Glutamatergic neuron (in vitro differentiated cells): ENCODE measurements around the gene TRIM46. TPM values are rescaled to one million over a fixed set of nuclear protein-coding genes. Genes with fewer than 3 reads are reported as not detected.
A peak's percentile ranks its signal among the peaks of the same experiment; 100 is the strongest.

Source experiments
- DNase-seq: peaks from one replicate; pipeline ENCODE4 v3.0.0; 2022
- H3K27ac Mint-ChIP-seq: one replicate; pipeline ENCODE4 v1.8.0; 2020; ENCODE audit warnings: mild to moderate bottlenecking, mixed read lengths, inconsistent platforms; ENCODE audit not compliant: unreplicated experiment
- H3K27me3 Mint-ChIP-seq: one replicate; pipeline ENCODE4 v1.8.0; 2020; ENCODE audit warnings: mild to moderate bottlenecking, moderate library complexity, mixed read lengths, inconsistent platforms; ENCODE audit not compliant: unreplicated experiment
- H3K36me3 Mint-ChIP-seq: one replicate; pipeline ENCODE4 v1.8.0; 2020; ENCODE audit warnings: mild to moderate bottlenecking, mixed read lengths, inconsistent platforms; ENCODE audit not compliant: unreplicated experiment
- H3K4me1 Mint-ChIP-seq: one replicate; pipeline ENCODE4 v1.8.0; 2020; ENCODE audit warnings: mild to moderate bottlenecking, low read depth, mixed read lengths, inconsistent platforms; ENCODE audit not compliant: unreplicated experiment
- H3K4me3 Mint-ChIP-seq: one replicate; pipeline ENCODE4 v1.8.0; 2020; ENCODE audit warnings: mild to moderate bottlenecking, mixed read lengths, inconsistent platforms; ENCODE audit not compliant: unreplicated experiment
- H3K9me3 Mint-ChIP-seq: one replicate; pipeline ENCODE4 v1.8.0; 2020; ENCODE audit warnings: mild to moderate bottlenecking, moderate library complexity, mixed read lengths, inconsistent platforms; ENCODE audit not compliant: unreplicated experiment
- CTCF ChIP-seq: fragments of 200-600 bp; sonication (generic); IDR thresholded peaks from one replicate; pipeline ENCODE4 v1.5.0; 2021; ENCODE audit not compliant: partially characterized antibody, unreplicated experiment
- total RNA-seq: library from RNA; stranded (reverse); fragmentation: NEBNext Ultra II Directional; extraction: Animal tissue kit (Norgen Biotek cat#: 25700); gene quantifications from one replicate; pipeline ENCODE4 v1.2.1, GENCODE V29; 2021; ENCODE audit not compliant: unreplicated experiment

TRIM46 gene
- total RNA-seq, 1 donor from 2014 or later: 30.4 TPM

DNA sequence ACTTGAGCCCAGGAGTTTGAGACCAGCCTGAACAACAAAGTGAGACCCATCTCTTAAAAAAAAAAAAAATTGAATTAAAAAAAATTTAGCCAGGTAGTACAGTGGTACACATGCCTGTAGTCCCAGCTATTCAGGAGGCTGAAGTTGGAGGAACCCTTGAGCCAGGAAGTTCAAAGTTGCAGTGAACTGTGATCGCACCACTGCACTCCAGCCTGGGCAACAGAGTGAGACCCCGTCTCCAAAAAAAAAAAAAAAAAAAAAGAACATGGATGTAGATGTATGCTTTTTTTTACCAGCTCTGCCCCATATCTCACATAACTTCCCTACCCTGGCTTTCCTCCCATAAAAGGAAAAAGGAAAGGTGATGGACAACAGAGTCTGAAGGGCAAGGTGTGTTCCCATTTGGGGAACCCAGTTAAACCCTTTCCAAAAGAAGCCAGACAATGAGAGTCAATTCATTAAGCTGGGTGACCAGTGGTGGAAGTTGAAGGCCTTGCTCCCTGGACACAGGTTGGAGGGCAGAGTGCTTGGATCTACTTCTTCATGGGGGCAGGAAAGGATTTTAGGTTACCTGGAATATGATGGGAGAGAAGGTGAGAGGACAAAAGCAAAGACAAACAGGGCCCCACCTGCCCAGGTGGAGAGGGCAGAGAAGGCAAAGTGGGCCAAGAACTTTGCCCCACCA lies 3.4 kb upstream of the TRIM46 start:
- peaks cover 14% of the 10 kb centered on the region for H3K9me3 Mint-ChIP-seq
- H3K27ac Mint-ChIP-seq: no peak overlapping the region
- H3K36me3 Mint-ChIP-seq: no peaks in the 10 kb centered on the region
- H3K27me3 Mint-ChIP-seq: peaks cover 19% of the 10 kb centered on the region
- DNase-seq: no peak
- no peak for TF ChIP-seq CTCF
- peaks cover 17% of the 10 kb centered on the region for H3K4me1 Mint-ChIP-seq
- no peak overlapping the region for H3K4me3 Mint-ChIP-seq

GRCh38 chr1:155170806-155171205 lies 2.8 kb upstream of the TRIM46 start:
- no peak overlapping the region for H3K4me3 Mint-ChIP-seq
- DNase-seq: peak; percentile 1
- H3K36me3 Mint-ChIP-seq: no peaks in the 10 kb centered on the region

DNA sequence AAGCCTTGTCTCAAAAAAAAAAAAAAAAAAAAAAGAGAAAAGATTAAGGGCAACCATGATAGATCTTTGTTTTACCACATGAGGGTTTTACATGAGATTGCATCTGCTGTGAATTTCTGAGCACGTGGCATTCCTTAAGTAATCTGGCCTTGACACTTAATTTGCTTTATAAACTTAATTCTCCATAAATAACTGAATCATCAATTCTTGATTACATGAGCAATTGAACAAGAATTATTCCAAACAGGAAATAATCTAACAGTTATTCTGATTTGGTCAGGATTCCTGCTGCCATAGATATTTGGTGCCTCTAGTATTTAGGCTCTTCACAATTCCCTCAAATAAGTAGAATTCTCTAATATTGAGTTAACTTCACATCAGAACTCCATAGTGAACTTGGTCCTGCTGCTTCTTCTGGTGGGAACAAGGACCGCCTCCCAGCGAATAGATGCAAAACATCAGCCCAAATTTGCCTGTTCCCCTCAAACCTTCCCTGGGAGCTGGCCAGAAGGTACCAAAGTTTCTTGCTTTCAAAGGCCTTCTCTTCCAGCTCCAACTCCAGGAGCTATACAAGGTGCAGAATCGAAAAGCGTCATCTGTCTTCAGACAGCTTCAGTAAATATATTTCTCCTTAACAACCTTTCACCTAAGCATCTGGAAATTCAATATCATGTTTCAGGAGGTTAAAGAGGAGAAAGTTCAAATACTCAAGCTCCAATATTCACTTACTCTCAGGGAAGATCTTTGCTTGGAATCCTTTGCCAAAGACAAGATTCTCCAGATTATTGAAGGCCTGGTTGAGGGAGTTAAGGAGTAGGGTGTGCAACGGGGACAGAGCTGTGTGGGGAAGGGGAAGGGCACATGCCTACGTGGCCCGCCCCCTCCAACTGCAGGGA lies 1.6 kb upstream of the TRIM46 start:
- H3K4me1 Mint-ChIP-seq: peaks cover 14% of the 10 kb centered on the region
- no peak for TF ChIP-seq CTCF
- H3K36me3 Mint-ChIP-seq: peaks cover 5% of the 10 kb centered on the region
- DNase-seq: no peak
- H3K27ac Mint-ChIP-seq: peak overlapping the region; percentile 94
- peak overlapping the region; percentile 93 for H3K4me3 Mint-ChIP-seq
- peaks cover 22% of the 10 kb centered on the region for H3K27me3 Mint-ChIP-seq
- H3K9me3 Mint-ChIP-seq: peaks cover 15% of the 10 kb centered on the region

More at GRCh38 chr1:155170806-155171205, 2.8 kb upstream of the TRIM46 start:
- no peak for TF ChIP-seq CTCF
- peaks cover 14% of the 10 kb centered on the region for H3K9me3 Mint-ChIP-seq
- H3K27ac Mint-ChIP-seq: no peak overlapping the region
- peaks cover 15% of the 10 kb centered on the region for H3K4me1 Mint-ChIP-seq
- H3K27me3 Mint-ChIP-seq: peaks cover 20% of the 10 kb centered on the region

DNA sequence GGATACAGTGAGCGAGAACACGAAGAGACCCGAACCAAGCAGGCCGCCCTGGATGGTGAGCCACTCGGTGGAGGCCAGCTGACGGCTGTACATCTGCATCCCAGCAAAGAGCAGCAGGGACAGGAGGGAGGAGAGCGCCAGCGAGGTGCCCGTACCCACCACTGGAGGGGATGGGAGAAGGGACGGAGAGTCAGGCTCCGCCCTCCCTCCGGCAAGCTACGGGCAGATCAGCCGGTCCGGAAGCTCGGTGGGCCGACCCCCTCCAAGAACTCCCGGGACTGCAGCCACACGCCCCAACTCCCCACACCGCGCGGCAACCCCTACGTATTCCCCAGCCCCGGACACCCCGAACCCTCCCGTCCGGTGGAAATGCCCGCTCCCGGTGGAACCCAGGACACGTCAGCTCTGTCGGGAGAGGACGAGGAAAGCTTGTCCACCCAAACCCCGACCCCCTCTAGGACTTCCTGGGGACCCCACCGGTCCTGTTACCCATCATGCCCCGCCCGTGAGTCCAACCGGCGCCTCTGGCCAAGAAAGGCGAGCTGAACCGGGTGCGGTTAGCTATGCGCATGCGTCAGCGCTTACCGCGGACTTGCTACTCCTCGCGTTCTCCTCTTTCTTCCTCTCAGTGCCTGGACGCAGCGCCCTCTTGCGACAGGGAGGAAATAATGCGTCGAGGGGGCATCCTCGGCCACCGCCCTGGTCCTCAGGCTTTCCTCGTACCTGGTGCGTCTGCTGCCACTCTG lies 744 bp upstream of the TRIM46 start, which contains the start of gene KRTCAP2:
Gene KRTCAP2 (minus strand): TSS at position 573 of the 746 bp plus-strand sequence. CDS start 80 bp downstream, at position 493.
- Mint-ChIP-seq H3K9me3 (peaks cover 15% of the 10 kb centered on the region), H3K27ac (peak within 1 kb of the TSS; percentile 94), H3K4me3 (peak within 1 kb of the TSS; percentile 93), H3K4me1 (peaks cover 13% of the 10 kb centered on the region), H3K36me3 (peaks cover 5% of the 10 kb centered on the region), H3K27me3 (peaks cover 17% of the 10 kb centered on the region)
- peak; percentile 98 for DNase-seq
- TF ChIP-seq CTCF: peak; percentile 94
